Stimulated activated naive CD8-positive, alpha-beta T cell treated with anti-CD3 and anti-CD28 coated beads, Interleukin-15, amount 100 ng/mL, for 72 hours (primary cell): ENCODE data around the gene EEFSEC.

Experiments
- ATAC-seq: fragments of 150-1000 bp; cut with Tn5 transposase; 2 replicates; pipeline ENCODE4 v1.10.0; 2021; ENCODE audit warnings: mild to moderate bottlenecking, moderate library complexity
- DNase-seq, 2 donors: peaks; one replicate each; pipeline ENCODE4 v3.0.0; 2021 to 2022
- H3K27ac Mint-ChIP-seq, 2 donors: one replicate each; pipeline ENCODE4 v1.8.0; 2022; ENCODE audit warnings: mild to moderate bottlenecking in 2 of 2, mixed read lengths in 2 of 2, moderate library complexity in 2 of 2
- H3K27me3 Mint-ChIP-seq: one replicate; pipeline ENCODE4 v1.8.0; 2022; ENCODE audit warnings: mixed read lengths
- H3K4me1 Mint-ChIP-seq: one replicate; pipeline ENCODE4 v1.8.0; 2022; ENCODE audit warnings: mild to moderate bottlenecking, mixed read lengths
- H3K4me3 Mint-ChIP-seq, 2 donors: one replicate each; pipeline ENCODE4 v1.8.0; 2022; ENCODE audit warnings: mild to moderate bottlenecking in 2 of 2, mixed read lengths in 2 of 2, moderate library complexity in 1 of 2
- H3K9me3 Mint-ChIP-seq, 2 donors: one replicate each; pipeline ENCODE4 v1.8.0; 2022; ENCODE audit warnings: mixed read lengths in 2 of 2

EEFSEC gene

DNA sequence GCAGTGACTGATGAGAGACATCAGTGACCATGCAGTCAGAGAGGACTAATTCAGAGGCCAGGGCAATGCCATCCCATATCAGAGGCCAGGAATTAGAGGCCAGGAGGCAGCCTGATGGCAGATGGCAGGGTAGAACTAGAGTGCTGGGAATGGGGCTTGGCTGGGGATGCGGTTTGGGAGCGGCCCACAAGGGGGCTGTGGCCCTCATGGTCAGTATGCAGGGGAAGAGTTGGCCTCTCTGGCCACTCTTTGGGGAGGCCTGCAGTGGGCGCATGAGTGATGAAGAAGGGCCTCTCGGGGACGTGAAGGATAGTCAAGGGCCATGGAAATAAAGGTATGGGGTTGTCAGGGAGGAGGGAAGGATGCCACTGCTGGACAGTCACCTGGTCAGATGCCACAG lies 101.7 kb downstream of the EEFSEC start:
- Mint-ChIP-seq H3K4me3 (no peak overlapping the region), H3K27ac (no peak overlapping the region), H3K4me1 (peaks cover 17% of the 10 kb centered on the region), H3K27me3 (no peaks in the 10 kb centered on the region), H3K9me3 (peaks cover 7 to 10% of the 10 kb centered on the region in 2 donors)
- no peak for ATAC-seq
- no peak for DNase-seq

- Mint-ChIP-seq H3K27me3 (no peaks in the 10 kb centered on the region), H3K27ac (no peak overlapping the region), H3K4me3 (no peak overlapping the region), H3K9me3 (peaks cover 11 to 12% of the 10 kb centered on the region in 2 donors), H3K4me1 (peaks cover 17% of the 10 kb centered on the region)
- DNase-seq = no peak
- ATAC-seq = no peak
Measured at GRCh38 chr3:128256131-128256530, 102.8 kb downstream of the EEFSEC start.

GRCh38 chr3:128257632-128258031 lies 104.4 kb downstream of the EEFSEC start:
- Mint-ChIP-seq H3K27me3 (no peaks in the 10 kb centered on the region), H3K27ac (no peak overlapping the region), H3K4me1 (peaks cover 16% of the 10 kb centered on the region), H3K4me3 (no peak overlapping the region), H3K9me3 (peaks cover 11 to 12% of the 10 kb centered on the region in 2 donors)
- DNase-seq (no peak), ATAC-seq (no peak)

DNA sequence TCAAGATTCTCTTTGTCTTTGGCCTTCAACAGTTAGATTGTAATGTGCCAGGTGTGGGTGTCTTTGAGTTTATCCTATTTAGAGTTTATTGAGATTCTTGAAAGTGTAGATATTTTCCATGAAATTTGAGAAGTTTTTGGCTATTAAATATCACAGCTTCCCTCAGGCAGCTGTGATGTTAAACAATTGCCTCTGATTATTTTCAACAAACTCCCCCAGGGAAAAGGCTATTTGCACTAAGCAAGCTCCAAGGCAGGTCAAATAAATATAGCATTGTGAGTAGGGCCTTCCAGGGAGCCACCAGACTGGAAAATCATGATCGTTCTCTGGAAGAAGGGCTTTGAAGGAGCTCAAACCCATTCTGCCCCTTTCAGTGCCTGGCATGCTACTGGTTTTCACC lies 107.0 kb downstream of the EEFSEC start:
- DNase-seq = no peak
- no peak overlapping the region for H3K27ac Mint-ChIP-seq
- no peaks in the 10 kb centered on the region for H3K27me3 Mint-ChIP-seq
- H3K4me3 Mint-ChIP-seq = no peak overlapping the region
- H3K9me3 Mint-ChIP-seq = peaks cover 11 to 12% of the 10 kb centered on the region in 2 donors
- ATAC-seq = no peak
- H3K4me1 Mint-ChIP-seq = peaks cover 7% of the 10 kb centered on the region

GRCh38 chr3:128262457-128262856 lies 109.2 kb downstream of the EEFSEC start:
- Mint-ChIP-seq H3K4me1 (peaks cover 7% of the 10 kb centered on the region), H3K9me3 (peaks cover 11 to 12% of the 10 kb centered on the region in 2 donors), H3K27ac (peak overlapping the region in 1 of 2 donors; percentile 81), H3K27me3 (no peaks in the 10 kb centered on the region), H3K4me3 (no peak overlapping the region)
- no peak for ATAC-seq
- no peak for DNase-seq

- H3K9me3 Mint-ChIP-seq = peaks cover 11 to 12% of the 10 kb centered on the region in 2 donors
- no peak overlapping the region for H3K27ac Mint-ChIP-seq
- peaks cover 7% of the 10 kb centered on the region for H3K4me1 Mint-ChIP-seq
- ATAC-seq (no peak), DNase-seq (no peak)
- no peaks in the 10 kb centered on the region for H3K27me3 Mint-ChIP-seq
- no peak overlapping the region for H3K4me3 Mint-ChIP-seq
Measured at GRCh38 chr3:128263118-128263517, 109.8 kb downstream of the EEFSEC start.

DNA sequence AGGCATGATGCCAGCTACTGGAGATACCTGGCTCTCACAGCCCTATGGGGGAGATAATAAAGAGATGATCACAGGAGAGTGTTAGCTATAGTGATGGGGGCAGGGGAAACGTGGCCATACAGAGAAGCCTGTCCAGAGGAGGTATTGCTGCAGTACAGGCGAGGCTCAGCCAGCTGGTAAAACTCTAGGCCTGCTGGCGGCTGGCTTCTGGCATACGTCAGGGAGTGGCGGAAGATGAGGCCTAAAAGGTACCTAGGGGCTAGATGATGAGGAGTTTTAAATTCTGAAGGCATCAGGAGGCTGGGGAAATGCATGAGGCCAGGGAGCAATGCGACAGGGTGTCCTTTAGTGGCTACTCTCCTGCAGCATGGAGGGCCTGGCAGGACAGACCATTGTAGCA lies 110.7 kb downstream of the EEFSEC start:
- Mint-ChIP-seq H3K9me3 (peaks cover 11 to 12% of the 10 kb centered on the region in 2 donors), H3K4me3 (no peak overlapping the region), H3K27ac (no peak overlapping the region), H3K4me1 (peaks cover 7% of the 10 kb centered on the region), H3K27me3 (no peaks in the 10 kb centered on the region)
- DNase-seq = no peak
- no peak for ATAC-seq

- Mint-ChIP-seq H3K27me3 (no peaks in the 10 kb centered on the region), H3K4me3 (no peak overlapping the region), H3K9me3 (no peaks in the 10 kb centered on the region), H3K4me1 (peaks cover 11% of the 10 kb centered on the region), H3K27ac (peak overlapping the region in 1 of 2 donors; percentile 85)
- ATAC-seq (no peak), DNase-seq (no peak)
Measured at GRCh38 chr3:128266453-128266852, 113.2 kb downstream of the EEFSEC start.

DNA sequence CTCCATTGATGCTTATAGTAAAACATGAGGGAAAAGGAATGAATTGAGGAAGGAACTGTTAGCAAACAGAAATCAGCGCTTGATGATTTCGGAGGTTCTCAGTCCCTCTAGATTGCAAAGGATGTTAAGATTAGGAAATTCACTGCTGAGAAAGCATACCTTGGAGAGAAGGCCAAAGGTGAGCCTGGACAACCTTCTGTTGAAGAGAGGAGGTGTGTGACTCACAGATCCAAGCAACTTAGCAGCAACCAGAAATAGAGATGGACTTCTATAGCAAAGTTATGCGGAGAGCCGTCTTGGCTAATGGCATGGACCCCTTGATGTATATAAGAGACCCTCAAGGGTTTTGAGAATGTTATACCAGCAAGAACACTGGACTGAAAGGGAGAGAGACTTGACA lies 114.3 kb downstream of the EEFSEC start:
- ATAC-seq (no peak), DNase-seq (no peak)
- Mint-ChIP-seq H3K4me1 (peaks cover 5% of the 10 kb centered on the region), H3K9me3 (no peaks in the 10 kb centered on the region), H3K27ac (no peak overlapping the region), H3K27me3 (no peaks in the 10 kb centered on the region), H3K4me3 (no peak overlapping the region)

GRCh38 chr3:128269006-128269775 lies 115.9 kb downstream of the EEFSEC start:
- no peak for ATAC-seq
- peaks cover 8% of the 10 kb centered on the region for H3K4me1 Mint-ChIP-seq
- H3K27me3 Mint-ChIP-seq = no peaks in the 10 kb centered on the region
- no peak overlapping the region for H3K4me3 Mint-ChIP-seq
- H3K27ac Mint-ChIP-seq = peak overlapping the region in 1 of 2 donors; percentile 42
- no peak for DNase-seq
- H3K9me3 Mint-ChIP-seq = no peaks in the 10 kb centered on the region

DNA sequence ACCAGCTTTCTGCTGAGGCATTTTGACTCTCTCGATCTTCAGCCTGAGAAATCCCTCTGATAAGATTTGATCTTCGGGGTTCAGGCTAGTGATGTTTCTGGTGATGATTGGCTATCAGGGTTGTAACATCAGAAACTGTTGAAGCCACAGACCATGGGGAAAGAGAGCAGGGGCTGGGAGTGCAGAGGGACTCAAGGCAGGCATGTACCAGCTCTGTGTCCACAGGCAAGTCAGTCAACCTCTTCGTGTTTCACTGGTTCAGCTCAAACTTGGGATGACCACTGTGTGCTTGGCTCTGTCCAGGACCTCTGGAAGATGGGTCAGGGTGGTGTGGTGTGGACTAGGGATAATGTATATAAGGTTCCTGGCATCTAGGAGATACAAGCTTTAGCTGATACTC lies 116.5 kb downstream of the EEFSEC start:
- no peak overlapping the region for H3K4me3 Mint-ChIP-seq
- peaks cover 14% of the 10 kb centered on the region for H3K4me1 Mint-ChIP-seq
- ATAC-seq = no peak
- no peaks in the 10 kb centered on the region for H3K27me3 Mint-ChIP-seq
- no peak for DNase-seq
- no peaks in the 10 kb centered on the region for H3K9me3 Mint-ChIP-seq
- no peak overlapping the region for H3K27ac Mint-ChIP-seq

DNA sequence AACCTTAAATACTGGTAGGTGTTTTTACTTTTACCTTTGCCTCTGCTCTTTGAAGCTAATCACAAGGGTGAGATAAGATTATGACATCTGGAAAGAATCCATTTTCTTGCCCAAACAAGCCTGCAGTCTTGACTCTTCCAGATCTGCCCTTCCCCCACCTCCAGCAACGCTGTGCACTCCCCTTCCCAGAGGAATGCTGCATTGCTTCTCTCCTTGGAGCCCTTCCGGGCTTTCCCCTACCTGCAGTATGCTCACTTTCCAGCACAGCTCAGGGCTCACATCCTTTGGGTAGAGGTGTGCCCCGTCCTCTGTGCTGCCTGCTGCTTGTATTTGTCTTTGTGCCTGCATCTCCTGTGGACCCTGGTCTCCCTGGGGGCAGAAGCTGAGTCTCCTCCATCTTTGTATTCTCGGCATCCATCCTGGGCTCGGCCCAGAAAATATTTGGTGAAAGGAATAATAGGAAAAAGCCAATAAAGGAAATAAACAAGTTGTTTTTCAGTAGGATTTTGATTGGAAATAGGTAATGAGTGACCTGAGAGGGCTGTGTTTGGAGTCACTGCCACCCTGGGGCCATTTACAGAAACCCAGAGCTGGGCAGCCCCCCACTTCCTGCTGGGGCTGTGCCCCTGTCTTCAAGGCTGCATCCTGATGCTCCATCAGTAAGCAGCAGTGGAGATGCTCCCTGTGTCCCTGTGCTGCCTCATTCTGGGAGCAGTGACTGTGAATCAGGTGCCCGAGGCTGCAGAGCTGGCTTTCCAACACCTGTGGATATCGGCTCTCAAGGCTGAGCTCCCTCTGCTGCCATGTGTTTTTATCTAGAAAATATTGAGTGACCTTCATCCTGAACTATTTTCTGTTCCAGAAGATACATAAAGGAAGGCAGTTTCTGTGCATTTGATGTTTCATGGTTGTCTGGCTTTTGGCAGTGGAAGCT lies 117.5 kb downstream of the EEFSEC start:
- no peaks in the 10 kb centered on the region for H3K9me3 Mint-ChIP-seq
- H3K4me1 Mint-ChIP-seq = peaks cover 23% of the 10 kb centered on the region
- no peak overlapping the region for H3K4me3 Mint-ChIP-seq
- ATAC-seq (no peak), DNase-seq (no peak)
- H3K27ac Mint-ChIP-seq = peak overlapping the region; percentile 36 to 53
- no peaks in the 10 kb centered on the region for H3K27me3 Mint-ChIP-seq

- no peak for ATAC-seq
- DNase-seq = no peak
- H3K27ac Mint-ChIP-seq = peak overlapping the region; percentile 36 to 70
- no peaks in the 10 kb centered on the region for H3K27me3 Mint-ChIP-seq
- H3K4me3 Mint-ChIP-seq = no peak overlapping the region
- peaks cover 25% of the 10 kb centered on the region for H3K4me1 Mint-ChIP-seq
- H3K9me3 Mint-ChIP-seq = no peaks in the 10 kb centered on the region
Measured at GRCh38 chr3:128271536-128272332, 118.5 kb downstream of the EEFSEC start.

DNA sequence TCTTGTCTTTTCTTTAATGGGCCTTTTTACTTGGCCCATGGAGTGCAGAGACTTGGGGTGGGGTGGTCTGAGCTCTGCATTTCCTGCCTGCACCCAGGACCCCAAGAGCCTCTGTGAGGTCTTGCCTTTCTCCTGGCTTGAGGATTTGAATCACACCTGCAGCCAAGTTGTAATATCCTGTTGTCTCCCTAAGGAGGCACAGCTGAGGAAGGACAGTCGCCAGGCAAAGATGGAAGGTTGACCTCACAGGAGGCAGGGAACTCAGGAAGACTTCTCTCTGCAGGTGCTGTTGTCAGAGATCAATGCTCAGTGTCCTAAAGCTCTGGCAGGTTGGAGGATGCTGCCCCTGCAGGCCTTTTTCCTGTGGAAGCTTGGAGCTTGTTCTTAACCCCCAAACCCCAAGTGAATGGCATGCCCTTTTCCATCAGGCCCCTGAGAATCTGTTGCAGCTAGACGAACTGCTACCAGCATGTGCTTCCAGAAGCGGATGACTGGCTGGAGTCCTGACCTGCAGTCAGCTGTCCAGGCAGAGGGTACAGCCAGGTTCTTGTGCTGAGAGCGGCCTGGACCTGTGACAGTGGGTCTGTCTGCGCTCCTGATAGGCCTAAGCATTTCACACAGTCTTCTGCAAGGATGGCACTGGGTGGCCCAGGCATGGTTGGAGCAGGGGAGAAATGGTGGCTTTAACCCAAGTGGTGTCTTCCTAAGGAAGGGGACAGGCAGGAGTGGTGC lies 120.0 kb downstream of the EEFSEC start:
- Mint-ChIP-seq H3K9me3 (no peaks in the 10 kb centered on the region), H3K27me3 (no peaks in the 10 kb centered on the region), H3K4me1 (peaks cover 25% of the 10 kb centered on the region), H3K4me3 (no peak overlapping the region), H3K27ac (no peak overlapping the region)
- DNase-seq (no peak), ATAC-seq (no peak)
